Measurements from ENCODE around the gene OTOS. TPM values are rescaled to one million over a fixed set of nuclear protein-coding genes. Genes with fewer than 3 reads are reported as not detected.

Gene OTOS
- total and polyA plus RNA-seq, 2 of the 4 experiments (the other 2 are of a cell fraction) = 0.34 TPM; not detected in 1

GRCh38 chr2:240178564-240178963, 38.1 kb upstream of the OTOS start:
- BruUV-seq (replicated peaks) = no TSS peak
- no peak overlapping the region for H4K8ac ChIP-seq (ENCODE audit: low read depth in 2 of 2, low read length in 2 of 2)
- no peaks in the 10 kb centered on the region for H4K20me1 ChIP-seq (ENCODE audit: insufficient read depth, low read length)
- DNase-seq (no peak), ATAC-seq (ENCODE audit: low read depth) (no peak)
- H3K79me1 ChIP-seq (ENCODE audit: low read depth in 1 of 2, low read length in 2 of 2) = no peaks in the 10 kb centered on the region
- no peak overlapping the region for H2AK5ac ChIP-seq (ENCODE audit: low read depth, low read length)
- no peak overlapping the region for H3K27ac ChIP-seq (ENCODE audit: insufficient read depth, low read length)
- no peaks in the 10 kb centered on the region for H3K36me3 ChIP-seq (ENCODE audit: control insufficient read depth, insufficient read depth, low read length)
- no peak overlapping the region for H3K4me3 ChIP-seq (ENCODE audit: insufficient read depth, low read depth, low read length)
- 62% methylated on average over 2 of the region's 3 CpGs; no CpG with 5 or more reads in 1 of the 2 experiments for WGBS, 2 experiments (ENCODE audit: extremely low coverage in 2 of 2, insufficient read length in 1 of 2)
- CTCF ChIA-PET = no interaction called here
- POLR2A ChIA-PET (ENCODE audit: unreplicated experiment) = no interaction called here
- H3K4me1 ChIP-seq (ENCODE audit: control insufficient read depth, insufficient read depth, low read length) = no peaks in the 10 kb centered on the region
- H3K18ac ChIP-seq (ENCODE audit: low read depth, low read length) = no peak overlapping the region
- in situ Hi-C loops (cut with MboI; ENCODE audit: low sequenced_read_pairs) (no loop called here), intact Hi-C loops (cut with micrococcal nuclease) (no loop called here), dilution Hi-C loops (cut with HindIII; ENCODE audit: low sequenced_read_pairs, unreplicated experiment) (no loop called here)
- no peak overlapping the region for H3K56ac ChIP-seq (ENCODE audit: extremely low read depth, insufficient read depth, low read length)
- H4K91ac ChIP-seq (ENCODE audit: insufficient read depth, low read depth, low read length) = no peak overlapping the region
- TF ChIP-seq RFX5 (IDR thresholded peaks at IDR 0.05; ENCODE audit: low read depth, low read length) = no peak
- TF ChIP-seq RCOR1 (IDR thresholded peaks at IDR 0.05; ENCODE audit: insufficient replicate concordance, low read length) = no peak
- no peak overlapping the region for H3K4me2 ChIP-seq (ENCODE audit: low read depth, low read length)
- H2BK120ac ChIP-seq (ENCODE audit: low read depth, low read length) = no peak overlapping the region
- peaks cover 72% of the 10 kb centered on the region for H3K27me3 ChIP-seq (ENCODE audit: control insufficient read depth, insufficient read depth, low read length)
- no peak overlapping the region for H2BK15ac ChIP-seq (ENCODE audit: low read depth, low read length)
- H3K4ac ChIP-seq (ENCODE audit: low read depth, low read length) = no peak overlapping the region
- H2BK20ac ChIP-seq (ENCODE audit: low read depth, low read length) = no peak overlapping the region
- no peak overlapping the region for H2AK9ac ChIP-seq (replicated peaks; ENCODE audit: low read depth, low read length, poor library complexity)
- no peak overlapping the region for H3K9ac ChIP-seq (ENCODE audit: low read depth, low read length)
- no peak overlapping the region for H3K23ac ChIP-seq (ENCODE audit: low read depth, low read length)
- H3K14ac ChIP-seq (replicated peaks; ENCODE audit: low read depth, low read length) = no peak overlapping the region
- no peaks in the 10 kb centered on the region for H3K9me1 ChIP-seq (ENCODE audit: insufficient read depth, low read length)
- no peak overlapping the region for H4K5ac ChIP-seq (ENCODE audit: low read depth, low read length)
- H2AFZ ChIP-seq (replicated peaks; ENCODE audit: low read length, poor library complexity) = no peak overlapping the region
- H2BK5ac ChIP-seq (ENCODE audit: low read depth, low read length, poor library complexity, severe bottlenecking) = no peak overlapping the region
- H3K9me3 ChIP-seq (ENCODE audit: control insufficient read depth, insufficient read depth, low read length) = no peaks in the 10 kb centered on the region; the same call in 1 of the 2 replicates

All from IMR-90 (cell line).